Testis (tissue), 3 donors: ENCODE results near the gene PPP1R3D. TPM values are rescaled to one million over a fixed set of nuclear protein-coding genes. Genes with fewer than 3 reads are reported as not detected.
A peak's percentile ranks its signal among the peaks of the same experiment; 100 is the strongest.

Source experiments
- DNase-seq: peaks from one replicate; pipeline ENCODE4 v3.0.0-alpha.2; 2019
- H3K27ac ChIP-seq, 2 donors: fragments of 200-600 bp; sonication (generic); one replicate each; pipeline ENCODE4 v1.5.1; 2019
- H3K27me3 ChIP-seq: fragments of 200-600 bp; sonication (generic); one replicate; pipeline ENCODE4 v1.5.1; 2019
- H3K36me3 ChIP-seq: fragments of 200-600 bp; sonication (generic); one replicate; pipeline ENCODE4 v1.5.1; 2017; ENCODE audit warnings: low read depth; ENCODE audit errors: missing control alignments
- H3K4me1 ChIP-seq: fragments of 200-600 bp; sonication (generic); one replicate; pipeline ENCODE4 v1.5.1; 2019
- H3K4me3 ChIP-seq, 2 donors: fragments of 200-600 bp; sonication (generic); one replicate each; pipeline ENCODE4 v1.5.1; 2017 to 2019
- H3K9me3 ChIP-seq: fragments of 200-600 bp; sonication (generic); one replicate; pipeline ENCODE4 v1.5.1; 2017
- CTCF ChIP-seq, 3 experiments: fragments of 450-650 bp in 2 of 3; fragments of 200-600 bp in 1 of 3; sonication (generic) in 1 of 3; IDR thresholded peaks; one replicate each; pipeline ENCODE4 v1.5.1; 2016 to 2019; ENCODE audit warnings: antibody characterized with exemption in 3 of 3, mild to moderate bottlenecking in 2 of 3, moderate library complexity in 1 of 3
- POLR2A ChIP-seq: fragments of 450-650 bp; IDR thresholded peaks from one replicate; pipeline ENCODE4 v1.6.1; 2017; ENCODE audit warnings: antibody characterized with exemption, mild to moderate bottlenecking, moderate library complexity
- WGBS, 2 donors: methylation state at CpG; one replicate each; pipeline ENCODE4 v1.1.5; 2018; 5-methylcytosine and 5-hydroxymethylcytosine counted together
- intact Hi-C: fragments of 100-400 bp; cut with DNase I; formaldehyde crosslinking; loops from one replicate; pipeline ENCODE4 v1.15.1; 2023; ENCODE audit warnings: low total_unique reads
- polyA plus RNA-seq: library from polyadenylated mRNA; stranded (reverse); fragments of 350-450 nt; fragmentation: Illumina TruSeq; extraction: RNeasy Lipid Tissue Mini Kit (QIAGEN cat#74804); gene quantifications from one replicate; pipeline ENCODE4 v1.2.3, GENCODE V29; 2014; ENCODE audit warnings: low read depth, low replicate concordance; ENCODE audit not compliant: insufficient read depth
- total RNA-seq, 2 donors: library from RNA; depleted of rRNA; stranded (reverse); fragments of >200 nt; gene quantifications; one replicate each; pipeline ENCODE4 v1.2.3, GENCODE V29; 2016

Gene PPP1R3D
- total and polyA plus RNA-seq, 3 donors from 2014 or later, result 4.7 to 9.4 (median 8.2) TPM

- no peak for TF ChIP-seq CTCF (IDR thresholded peaks at IDR 0.05)
- intact Hi-C loops, result no loop called here
- H3K4me3 ChIP-seq, result peak overlapping the region; percentile 51 to 70
- H3K4me1 ChIP-seq, result peaks cover 20% of the 10 kb centered on the region
- H3K27me3 ChIP-seq, result no peaks in the 10 kb centered on the region
- WGBS, 2 donors, result 62 to 63% methylated on average over 44 to 61 of the region's 104 CpGs
- H3K27ac ChIP-seq, result peak overlapping the region; percentile 84 to 87
- no peaks in the 10 kb centered on the region for H3K36me3 ChIP-seq
- H3K9me3 ChIP-seq, result no peaks in the 10 kb centered on the region
- DNase-seq, result peak; percentile 23
Observed at GRCh38 chr20:59939052-59939878, 840 bp downstream of the PPP1R3D start.

- Histone ChIP-seq H3K36me3 (no peaks in the 10 kb centered on the region), H3K9me3 (no peaks in the 10 kb centered on the region), H3K4me3 (peak overlapping the region in 1 of 2 donors; percentile 70), H3K27me3 (no peaks in the 10 kb centered on the region), H3K4me1 (peaks cover 20% of the 10 kb centered on the region), H3K27ac (peak overlapping the region in 1 of 2 donors; percentile 87)
- no peak for DNase-seq
- intact Hi-C loops, result no loop called here
- no peak for TF ChIP-seq POLR2A
- TF ChIP-seq CTCF (IDR thresholded peaks at IDR 0.05), result no peak
- WGBS, 2 donors, result 49 to 56% methylated on average over 7 of the region's 7 CpGs
Observed at GRCh38 chr20:59938696-59939051, 1.4 kb downstream of the PPP1R3D start.

GRCh38 chr20:59938221-59938620 lies 1.9 kb downstream of the PPP1R3D start:
- no peak for DNase-seq
- Histone ChIP-seq H3K4me1 (peaks cover 20% of the 10 kb centered on the region), H3K9me3 (no peaks in the 10 kb centered on the region), H3K27me3 (no peaks in the 10 kb centered on the region), H3K27ac (no peak overlapping the region), H3K4me3 (no peak overlapping the region), H3K36me3 (no peaks in the 10 kb centered on the region)
- TF ChIP-seq CTCF (IDR thresholded peaks at IDR 0.05) (no peak), POLR2A (no peak)
- intact Hi-C loops, result no loop called here
- WGBS, 2 donors, result 75 to 77% methylated on average over 4 of the region's 4 CpGs

- no peaks in the 10 kb centered on the region for H3K27me3 ChIP-seq
- H3K9me3 ChIP-seq, result no peaks in the 10 kb centered on the region
- peaks cover 20% of the 10 kb centered on the region for H3K4me1 ChIP-seq
- no peak for TF ChIP-seq POLR2A
- TF ChIP-seq CTCF (IDR thresholded peaks at IDR 0.05), result no peak
- no peaks in the 10 kb centered on the region for H3K36me3 ChIP-seq
- no peak for DNase-seq
- H3K4me3 ChIP-seq, result no peak overlapping the region
- intact Hi-C loops, result no loop called here
- H3K27ac ChIP-seq, result no peak overlapping the region
- WGBS, 2 donors, result 86 to 88% methylated on average over 3 of the region's 3 CpGs
Observed at GRCh38 chr20:59937150-59937549, 3.0 kb downstream of the PPP1R3D start.

GRCh38 chr20:59936409-59936808 lies 3.7 kb downstream of the PPP1R3D start:
- no peak overlapping the region for H3K4me3 ChIP-seq
- intact Hi-C loops, result no loop called here
- H3K9me3 ChIP-seq, result no peaks in the 10 kb centered on the region
- H3K4me1 ChIP-seq, result peaks cover 15% of the 10 kb centered on the region
- H3K27me3 ChIP-seq, result no peaks in the 10 kb centered on the region
- no peak overlapping the region for H3K27ac ChIP-seq
- TF ChIP-seq POLR2A (no peak), CTCF (IDR thresholded peaks at IDR 0.05) (no peak)
- no peaks in the 10 kb centered on the region for H3K36me3 ChIP-seq
- no peak for DNase-seq
- 82 to 86% methylated on average over 4 of the region's 4 CpGs for WGBS, 2 donors
